HepG2 (cell line): ENCODE measurements around the gene ACSF3. TPM values are rescaled to one million over a fixed set of nuclear protein-coding genes. Genes with fewer than 3 reads are reported as not detected.
"Not testable (repeated sequence)": the region's sequence is repeated elsewhere in the genome, so short reads cannot be mapped to it uniquely, and the experiment has no call there.

Experiments used
- ATAC-seq: fragments of 200-7000 bp; cut with Tn5 transposase; 3 replicates; pipeline ENCODE4 v1.9.1; 2020; ENCODE audit warnings: mild to moderate bottlenecking, moderate library complexity
- BruUV-seq: library from RNA; stranded (reverse); fragments of 400-500 nt; replicated peaks from 2 replicates; lab custom pipeline; 2021; lab: Mats Ljungman, UMichigan
- CTCF ChIA-PET: fragments of 300-600 bp; formaldehyde crosslinking; extraction: SDS; loops from one replicate; lab custom pipeline; 2021; ENCODE audit warnings: low total read pairs, inconsistent platforms, low intra/inter-chr PET ratio; lab: Yijun Ruan, JAX
- POLR2A ChIA-PET: fragments of 350-600 bp; sonication (Branson Sonifier 250); formaldehyde crosslinking; loops from one replicate; lab custom pipeline; 2020; ENCODE audit warnings: antibody characterized with exemption, inconsistent platforms; lab: Yijun Ruan, JAX
- DNase-seq: peaks from one replicate; pipeline ENCODE4 v3.0.0-alpha.2; 2015; ENCODE audit warnings: low spot score
- FAIRE-seq: peaks from 3 replicates; lab custom pipeline; 2011; peaks lifted over from hg19 to GRCh38; lab: Jason Lieb, UNC
- H2AFZ ChIP-seq: one replicate; pipeline ENCODE4 v1.6.1; 2011; ENCODE audit warnings: low read length, inconsistent platforms
- H3K27ac ChIP-seq: fragments of 300-600 bp; 3 replicates; pipeline ENCODE4 v1.8.0; 2011; ENCODE audit warnings: mixed run types, mild to moderate bottlenecking, mixed read lengths, low read length, inconsistent platforms; ENCODE audit not compliant: insufficient read depth; ENCODE audit errors: extremely low read length
- H3K27me3 ChIP-seq, 2 experiments: fragments of 200-600 bp in 1 of 2; 2 replicates in 1 of 2; 3 replicates in 1 of 2; pipeline versions ENCODE4 v1.6.0 to v1.8.0; 2011; ENCODE audit warnings: low read length in 2 of 2, mild to moderate bottlenecking in 2 of 2, moderate library complexity in 2 of 2, inconsistent platforms in 1 of 2; ENCODE audit not compliant: insufficient read depth in 2 of 2, control insufficient read depth in 1 of 2
- H3K36me3 ChIP-seq, 2 experiments: fragments of 200-600 bp in 1 of 2; replicated peaks in 1 of 2; 2 replicates in 1 of 2; 3 replicates in 1 of 2; pipeline versions ENCODE4 v1.5.1 to v1.8.0; 2011; ENCODE audit warnings: low read length in 2 of 2, inconsistent platforms in 1 of 2; ENCODE audit not compliant: insufficient read depth in 2 of 2, control insufficient read depth in 1 of 2
- H3K4me1 ChIP-seq: 2 replicates; pipeline ENCODE4 v1.5.1; 2012; ENCODE audit warnings: low read length, inconsistent platforms; ENCODE audit not compliant: insufficient read depth
- H3K4me2 ChIP-seq: 2 replicates; pipeline ENCODE4 v1.6.0; 2011; ENCODE audit warnings: low read depth, low read length, inconsistent platforms
- H3K4me3 ChIP-seq, 3 experiments: fragments of 200-600 bp in 1 of 3; sonication (generic), shearing (Covaris generic) in 1 of 3; replicated peaks in 1 of 3; 2 replicates each; pipeline ENCODE4 v1.5.1; 2011 to 2016; ENCODE audit warnings: low read length in 3 of 3, inconsistent platforms in 2 of 3, low read depth in 2 of 3, mild to moderate bottlenecking in 2 of 3, control low read depth in 1 of 3, mixed read lengths in 1 of 3; ENCODE audit not compliant: insufficient read depth in 1 of 3
- H3K79me2 ChIP-seq: one replicate; pipeline ENCODE4 v1.6.1; 2011; ENCODE audit warnings: low read length, inconsistent platforms; ENCODE audit not compliant: insufficient read depth
- H3K9ac ChIP-seq: 2 replicates; pipeline ENCODE4 v1.6.0; 2011; ENCODE audit warnings: mild to moderate bottlenecking, low read depth, low read length, inconsistent platforms; ENCODE audit not compliant: insufficient read depth
- H3K9me3 ChIP-seq: 2 replicates; pipeline ENCODE4 v1.5.1; 2012; ENCODE audit warnings: mild to moderate bottlenecking, low read length
- H4K20me1 ChIP-seq: 2 replicates; pipeline ENCODE4 v1.6.0; 2011; ENCODE audit warnings: inconsistent platforms, mild to moderate bottlenecking, low read length, moderate library complexity; ENCODE audit not compliant: insufficient read depth
- FOXA1 ChIP-seq, 2 experiments: fragments of 450-650 bp in 1 of 2; sonication (generic) in 1 of 2; formaldehyde crosslinking in 1 of 2; IDR thresholded peaks; 2 replicates each; pipeline versions ENCODE4 v1.4.0 to v1.6.1; 2016 to 2020; ENCODE audit warnings: missing genetic modification reagents in 1 of 2
- FOXA3 ChIP-seq: IDR thresholded peaks from 2 replicates; pipeline ENCODE4 v1.6.1; 2016; ENCODE audit warnings: missing genetic modification reagents, missing compliant biosample characterization
- KDM5B ChIP-seq: sonication (generic); formaldehyde crosslinking; IDR thresholded peaks from 2 replicates; pipeline ENCODE4 v1.4.0; 2020; ENCODE audit warnings: missing genetic modification reagents, mild to moderate bottlenecking, borderline replicate concordance
- PAXIP1 ChIP-seq: sonication (generic); formaldehyde crosslinking; conservative IDR thresholded peaks from 2 replicates; pipeline ENCODE4 v1.4.0; 2020; ENCODE audit warnings: mild to moderate bottlenecking, missing genetic modification reagents, moderate library complexity
- REXO4 ChIP-seq: sonication (generic); formaldehyde crosslinking; IDR thresholded peaks from 2 replicates; pipeline ENCODE4 v1.8.0; 2022; ENCODE audit warnings: missing genetic modification reagents, mild to moderate bottlenecking, borderline replicate concordance
- SAFB2 ChIP-seq: sonication (generic); formaldehyde crosslinking; IDR thresholded peaks from 2 replicates; pipeline ENCODE4 v1.5.1; 2020; ENCODE audit warnings: missing genetic modification reagents, low read depth, mild to moderate bottlenecking, borderline replicate concordance
- SOX13 ChIP-seq, 3 experiments: fragments of 450-650 bp in 1 of 3; sonication (generic) in 1 of 3; formaldehyde crosslinking in 1 of 3; IDR thresholded peaks in 2 of 3; conservative IDR thresholded peaks in 1 of 3; 2 replicates each; pipeline versions ENCODE4 v1.5.0 to v1.6.1; 2016 to 2020; ENCODE audit warnings: antibody characterized with exemption in 1 of 3, mild to moderate bottlenecking in 1 of 3, missing compliant biosample characterization in 1 of 3, missing genetic modification reagents in 1 of 3, moderate library complexity in 1 of 3
- SP1 ChIP-seq, 2 experiments: fragments of 450-650 bp in 1 of 2; sonication (generic) in 1 of 2; formaldehyde crosslinking in 1 of 2; IDR thresholded peaks; 2 replicates each; pipeline versions ENCODE4 v1.4.0 to v1.6.1; 2016 to 2020; ENCODE audit warnings: missing genetic modification reagents in 1 of 2
- ZBTB20 ChIP-seq: sonication (generic); formaldehyde crosslinking; IDR thresholded peaks from 2 replicates; pipeline ENCODE4 v1.8.1; 2023; ENCODE audit warnings: missing genetic modification reagents, low read depth, mild to moderate bottlenecking, borderline replicate concordance
- ZFP36L1 ChIP-seq: sonication (generic); formaldehyde crosslinking; IDR thresholded peaks from 2 replicates; pipeline ENCODE4 v1.8.0; 2022; ENCODE audit warnings: mild to moderate bottlenecking, missing genetic modification reagents, moderate library complexity
- ZNF343 ChIP-seq: sonication (generic); formaldehyde crosslinking; IDR thresholded peaks from 2 replicates; pipeline ENCODE4 v1.4.0; 2020; ENCODE audit warnings: mild to moderate bottlenecking, missing genetic modification reagents
- ZNF350 ChIP-seq: sonication (generic); formaldehyde crosslinking; IDR thresholded peaks from 2 replicates; pipeline ENCODE4 v1.4.0; 2020; ENCODE audit warnings: mild to moderate bottlenecking, low read depth, missing genetic modification reagents, borderline replicate concordance
- ZNF430 ChIP-seq: sonication (generic); formaldehyde crosslinking; IDR thresholded peaks from 2 replicates; pipeline ENCODE4 v1.9.0; 2021; ENCODE audit warnings: mild to moderate bottlenecking, missing genetic modification reagents
- ZNF607 ChIP-seq: sonication (generic); formaldehyde crosslinking; IDR thresholded peaks from 2 replicates; pipeline ENCODE4 v1.5.1; 2020; ENCODE audit warnings: missing genetic modification reagents, mild to moderate bottlenecking, borderline replicate concordance
- ZNF674 ChIP-seq: sonication (generic); formaldehyde crosslinking; IDR thresholded peaks from 2 replicates; pipeline ENCODE4 v1.5.0; 2020; ENCODE audit warnings: low read depth, mild to moderate bottlenecking, missing genetic modification reagents
- ZNF678 ChIP-seq: sonication (generic); formaldehyde crosslinking; IDR thresholded peaks from 2 replicates; pipeline ENCODE4 v1.4.0; 2020; ENCODE audit warnings: mild to moderate bottlenecking, missing genetic modification reagents
- WGBS: methylation state at CpG from one replicate; pipeline ENCODE4 v1.1.6; 2017; ENCODE audit warnings: low lambda C conversion rate; 5-methylcytosine and 5-hydroxymethylcytosine counted together
- in situ Hi-C: cut with HindIII; loops from 2 replicates; pipeline ENCODE4 v1.10.0; 2017; ENCODE audit warnings: low pct_unique_long_range_greater_than_20kb; ENCODE audit not compliant: extremely low pct_ligation_motif_present
- intact Hi-C: fragments of 100-400 bp; cut with micrococcal nuclease; formaldehyde crosslinking; loops from one replicate; pipeline ENCODE4 v1.10.0; 2022; ENCODE audit not compliant: unreplicated experiment
- polyA plus RNA-seq, 8 experiments: library from polyadenylated mRNA; depleted of rRNA in 3 of 8; stranded (reverse) in 7 of 8; unstranded in 1 of 8; fragments of >200 nt; fragmentation: Illumina TruSeq in 4 of 8; extraction: Trizol in 4 of 8; gene quantifications; 2 replicates each; pipeline versions ENCODE4 v1.2.1 to v1.2.3, GENCODE V29; 2011 to 2016; ENCODE audit warnings: low read depth in 4 of 8, missing spikeins in 1 of 8, mixed read lengths in 1 of 8; ENCODE audit not compliant: insufficient read depth in 1 of 8
- total RNA-seq, 5 experiments: library from RNA; depleted of rRNA; stranded (reverse); fragments of >200 nt; fragmentation: Illumina TruSeq; extraction: Trizol; gene quantifications; 2 replicates each; pipeline ENCODE4 v1.2.3, GENCODE V29; 2016; ENCODE audit warnings: low read depth in 1 of 5
- TF ChIP-seq, protein P1 (sequence below): sonication (generic); formaldehyde crosslinking; IDR thresholded peaks from 2 replicates; pipeline ENCODE4 v1.5.1; 2020; ENCODE audit warnings: missing genetic modification reagents, mild to moderate bottlenecking, borderline replicate concordance

The ACSF3 gene
- total and polyA plus RNA-seq, 2 of the 13 experiments (the other 11 are each of a cell fraction or from before 2014, with no cell fraction given) = 14.9 to 30.6 TPM

DNA sequence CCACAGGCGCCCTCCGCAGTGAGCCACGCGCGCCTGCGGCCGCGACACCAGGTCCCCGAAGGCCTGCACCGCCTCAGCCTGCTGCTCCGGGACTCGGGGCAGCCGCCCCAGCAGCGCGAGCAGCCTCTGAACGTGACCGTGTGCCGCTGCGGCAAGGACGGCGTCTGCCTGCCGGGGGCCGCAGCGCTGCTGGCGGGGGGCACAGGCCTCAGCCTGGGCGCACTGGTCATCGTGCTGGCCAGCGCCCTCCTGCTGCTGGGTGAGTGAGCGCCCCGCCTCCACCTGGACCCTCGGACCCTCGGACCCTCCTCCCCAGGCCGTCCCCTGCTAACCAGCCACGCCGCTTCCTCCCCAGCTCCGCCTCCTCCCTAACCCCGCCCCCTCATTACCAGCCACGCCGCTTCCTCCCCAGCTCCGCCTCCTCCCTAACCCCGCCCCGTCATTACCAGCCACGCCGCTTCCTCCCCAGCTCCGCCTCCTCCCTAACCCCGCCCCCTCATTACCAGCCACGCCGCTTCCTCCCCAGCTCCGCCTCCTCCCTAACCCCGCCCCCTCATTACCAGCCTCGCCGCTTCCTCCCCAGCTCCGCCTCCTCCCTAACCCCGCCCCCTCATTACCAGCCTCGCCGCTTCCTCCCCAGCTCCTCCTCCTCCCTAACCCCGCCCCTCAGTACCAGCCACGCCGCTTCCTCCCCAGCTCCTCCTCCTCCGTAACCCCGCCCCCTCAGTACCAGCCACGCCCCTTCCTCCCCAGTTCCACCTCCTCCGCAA lies 98.7 kb downstream of the ACSF3 start:
- ATAC-seq = peak; percentile 66
- intact Hi-C loops; H2AFZ ChIP-seq; in situ Hi-C loops; H3K27me3 ChIP-seq; CTCF ChIA-PET; H3K36me3 ChIP-seq; H3K79me2 ChIP-seq; H3K9me3 ChIP-seq; BruUV-seq; TF ChIP-seq SOX13, SP1, FOXA1 (IDR thresholded peaks at IDR 0.05): not testable (repeated sequence)
- WGBS = 34% methylated on average over 39 of the region's 63 CpGs
- H3K9ac ChIP-seq = peak overlapping the region; percentile 97
- H3K27ac ChIP-seq = peak overlapping the region; percentile 99
- H3K4me1 ChIP-seq = peaks cover 43% of the 10 kb centered on the region
- DNase-seq = peak; percentile 84
- H4K20me1 ChIP-seq = peaks cover 26% of the 10 kb centered on the region; the same call in 1 of the 2 replicates
- POLR2A ChIA-PET = interaction anchor here (0.8 to 3.0 kb wide), 13 partner anchors 8 to 433 kb away, joined by 3 to 44 read pairs (median 6); partner anchors contain the start of genes APRT, CDH15, PIEZO1 and SLC22A31
- peak overlapping the region; percentile 60 to 86 (median 75); a peak in 5 of 6 replicates for H3K4me3 ChIP-seq
- H3K4me2 ChIP-seq = peak overlapping the region; percentile 95
- peak; percentile 91 for FAIRE-seq
- TF ChIP-seq ZNF343 (CRISPR knock-in tag) (0 out of 2 replicates have a peak, but pooled peaks have one; percentile 27), REXO4 (CRISPR knock-in tag) (0 out of 2 replicates have a peak, but pooled peaks have one; percentile 59), SOX13 (CRISPR knock-in tag; conservative IDR thresholded peaks at IDR 0.05 in 1 of 2, IDR thresholded peaks at IDR 0.05 in 1 of 2) (peak in 1 of 2 experiments; percentile 37; a peak in 1 of 4 replicates), ZNF607 (peak; percentile 94), KDM5B (CRISPR knock-in tag) (peak; percentile 93), PAXIP1 (CRISPR knock-in tag) (peak; percentile 73), FOXA3 (CRISPR knock-in tag) (peak; percentile 62), SP1 (CRISPR knock-in tag; IDR thresholded peaks at IDR 0.05) (peak; percentile 88), ZNF674 (peak; percentile 88; the same call in 1 of the 2 replicates), ZNF678 (CRISPR knock-in tag) (peak; percentile 79; the same call in 1 of the 2 replicates), ZBTB20 (CRISPR knock-in tag) (peak; percentile 28; the same call in 1 of the 2 replicates), FOXA1 (CRISPR knock-in tag; IDR thresholded peaks at IDR 0.05) (peak; percentile 48), ZNF350 (CRISPR knock-in tag) (0 out of 2 replicates have a peak, but pooled peaks have one; percentile 22), ZFP36L1 (CRISPR knock-in tag) (0 out of 2 replicates have a peak, but pooled peaks have one; percentile 49), ZNF430 (CRISPR knock-in tag) (peak; percentile 78), SAFB2 (CRISPR knock-in tag) (peak; percentile 90)
- TF ChIP-seq, protein P1, sequence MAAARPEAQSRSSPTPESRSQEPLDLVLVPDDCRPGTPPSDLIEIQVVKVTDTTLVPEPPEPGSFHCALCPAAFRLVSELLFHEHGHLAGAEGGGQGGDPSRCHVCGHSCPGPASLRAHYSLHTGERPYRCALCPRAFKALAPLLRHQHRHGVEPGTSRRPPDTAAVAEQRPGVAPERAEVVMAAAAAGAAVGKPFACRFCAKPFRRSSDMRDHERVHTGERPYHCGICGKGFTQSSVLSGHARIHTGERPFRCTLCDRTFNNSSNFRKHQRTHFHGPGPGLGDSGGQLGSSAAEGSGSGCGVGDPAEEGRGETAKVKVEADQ (CRISPR knock-in tag) = peak; percentile 90
